ENCODE data around the gene CLEC19A.
"Not testable (repeated sequence)": the region's sequence is repeated elsewhere in the genome, so short reads cannot be mapped to it uniquely, and the experiment has no call there.

CLEC19A gene

GRCh38 chr16:19286827-19287226 lies 1.3 kb downstream of the CLEC19A start:
- no peak for DNase-seq (ENCODE audit: low read depth)

GRCh38 chr16:19287241-19287640 lies 1.7 kb downstream of the CLEC19A start:
- DNase-seq (ENCODE audit: low read depth), result no peak

GRCh38 chr16:19288872-19289799 lies 3.6 kb downstream of the CLEC19A start:
- no peak for DNase-seq (ENCODE audit: low read depth)

- DNase-seq (ENCODE audit: low read depth), result no peak
Observed at GRCh38 chr16:19289811-19290485, 4.4 kb downstream of the CLEC19A start.

- DNase-seq (ENCODE audit: low read depth), result no peak
Observed at GRCh38 chr16:19290860-19291259, 5.3 kb downstream of the CLEC19A start.

GRCh38 chr16:19291475-19291874 lies 5.9 kb downstream of the CLEC19A start:
- DNase-seq (ENCODE audit: low read depth), result no peak

- DNase-seq (ENCODE audit: low read depth), result no peak
Observed at GRCh38 chr16:19292186-19292585, 6.7 kb downstream of the CLEC19A start.

- no peak for DNase-seq (ENCODE audit: low read depth)
Observed at GRCh38 chr16:19294156-19294649, 8.7 kb downstream of the CLEC19A start.

GRCh38 chr16:19295393-19295792 lies 9.9 kb downstream of the CLEC19A start:
- no peak for DNase-seq (ENCODE audit: low read depth)

GRCh38 chr16:19297454-19297853 lies 11.9 kb downstream of the CLEC19A start:
- DNase-seq (ENCODE audit: low read depth), result no peak

GRCh38 chr16:19299565-19299964 lies 14.0 kb downstream of the CLEC19A start:
- no peak for DNase-seq (ENCODE audit: low read depth)

GRCh38 chr16:19301931-19302330 lies 16.4 kb downstream of the CLEC19A start:
- DNase-seq (ENCODE audit: low read depth), result no peak

GRCh38 chr16:19304750-19305149 lies 19.2 kb downstream of the CLEC19A start:
- no peak for DNase-seq (ENCODE audit: low read depth)

- no peak for DNase-seq (ENCODE audit: low read depth)
Observed at GRCh38 chr16:19305443-19305842, 19.9 kb downstream of the CLEC19A start.

GRCh38 chr16:19307587-19308241 lies 22.2 kb downstream of the CLEC19A start:
- no peak for DNase-seq (ENCODE audit: low read depth)

- DNase-seq (ENCODE audit: low read depth), result no peak
Observed at GRCh38 chr16:19308392-19308791, 22.9 kb downstream of the CLEC19A start.

- no peak for DNase-seq (ENCODE audit: low read depth)
Observed at GRCh38 chr16:19309178-19309577, 23.6 kb downstream of the CLEC19A start.

- no peak for DNase-seq (ENCODE audit: low read depth)
Observed at GRCh38 chr16:19314718-19315425, 29.3 kb downstream of the CLEC19A start.

GRCh38 chr16:19315889-19316433 lies 30.4 kb downstream of the CLEC19A start:
- DNase-seq (ENCODE audit: low read depth), result no peak

- no peak for DNase-seq (ENCODE audit: low read depth)
Observed at GRCh38 chr16:19316846-19317245, 31.3 kb downstream of the CLEC19A start.

GRCh38 chr16:19321186-19321585 lies 35.7 kb downstream of the CLEC19A start:
- not testable (repeated sequence) for DNase-seq (ENCODE audit: low read depth)

- no peak for DNase-seq (ENCODE audit: low read depth)
Observed at GRCh38 chr16:19323596-19323995, 38.1 kb downstream of the CLEC19A start.

Data from stimulated activated CD8-positive, alpha-beta memory T cell treated with anti-CD3 and anti-CD28 coated beads, Interleukin-15, amount 100 ng/mL, for 1 hour (primary cell).